Psoas muscle (tissue), 8 donors: ENCODE data around the gene B4GALNT2. TPM values are rescaled to one million over a fixed set of nuclear protein-coding genes. Genes with fewer than 3 reads are reported as not detected.
"Not testable (repeated sequence)": the region's sequence is repeated elsewhere in the genome, so short reads cannot be mapped to it uniquely, and the experiment has no call there.

Experiments used
- ATAC-seq, 4 donors: fragments of 200-7000 bp; cut with Tn5 transposase; one replicate each; pipeline ENCODE4 v1.9.1; 2020; ENCODE audit warnings: moderate library complexity in 3 of 4, mild to moderate bottlenecking in 2 of 4
- DNase-seq, 2 donors: peaks; one replicate each; pipeline ENCODE4 v3.0.0-alpha.2; 2020
- H3K27ac ChIP-seq: fragments of 200-600 bp; one replicate; pipeline ENCODE4 v1.8.0; 2022
- H3K27me3 ChIP-seq, 3 donors: fragments of 200-600 bp in 1 of 3; one replicate each; pipeline versions ENCODE4 v1.6.1 to v1.8.0; 2013 to 2022; ENCODE audit warnings: low read length in 2 of 3, mild to moderate bottlenecking in 2 of 3, moderate library complexity in 1 of 3; ENCODE audit not compliant: insufficient read depth in 3 of 3
- H3K36me3 ChIP-seq, 2 donors: fragments of 200-600 bp in 1 of 2; one replicate each; pipeline versions ENCODE4 v1.6.1 to v1.8.0; 2013 to 2022; ENCODE audit warnings: low read depth in 1 of 2, mild to moderate bottlenecking in 1 of 2, moderate library complexity in 1 of 2; ENCODE audit not compliant: insufficient read depth in 1 of 2
- H3K4me1 ChIP-seq: fragments of 200-600 bp; one replicate; pipeline ENCODE4 v1.8.0; 2022
- H3K4me3 ChIP-seq: fragments of 200-600 bp; one replicate; pipeline ENCODE4 v1.8.0; 2022; ENCODE audit warnings: mild to moderate bottlenecking
- H3K9me3 ChIP-seq: fragments of 200-600 bp; one replicate; pipeline ENCODE4 v1.8.0; 2022
- CTCF ChIP-seq: fragments of 200-600 bp; IDR thresholded peaks from one replicate; pipeline ENCODE4 v1.8.0; 2022; ENCODE audit warnings: antibody characterized with exemption
- WGBS, 3 donors: extraction: QIAGEN DNeasy Blood & Tissue Kit; methylation state at CpG; one replicate each; pipeline versions ENCODE4 v1.1.6 to v1.1.7; 2013; 5-methylcytosine and 5-hydroxymethylcytosine counted together
- intact Hi-C, 2 donors: fragments of 100-400 bp; cut with DNase I; formaldehyde crosslinking; loops; one replicate each; pipeline versions ENCODE4 v1.11.0 to v1.14.2; 2022
- polyA plus RNA-seq, 3 donors: library from polyadenylated mRNA; stranded (reverse); fragments of 200-250 nt; gene quantifications; one replicate each; pipeline ENCODE4 v1.2.3, GENCODE V29; 2013
- total RNA-seq, 4 donors: library from RNA; stranded (reverse); fragmentation: NEBNext Ultra II Directional in 2 of 4; extraction: Animal tissue kit (Norgen Biotek cat#: 25700) in 2 of 4; gene quantifications; one replicate each; pipeline versions ENCODE4 v1.2.1 to v1.2.4, GENCODE V29; 2021 to 2023
- donor health status: healthy with polysubstance abuse.
- donor health status: DM: no; HTN: no; CAD: no; lungs with moderate emphysema.
- donor health status: Bipolar disorder and iron deficiency.
- donor health status: healthy.
- donor health status: DM: yes; HTN: yes; CAD: no.
- donor health status: DM: no; HTN: no; CAD: no.
- donor health status: DM: no; HTN: no; CAD: no.
- donor health status: DM: yes; HTN: yes; CAD: no.

B4GALNT2 gene
- total and polyA plus RNA-seq, 7 donors = under 0.01 to 0.04 TPM; not detected in 5

- TF ChIP-seq CTCF = no peak
- Histone ChIP-seq H3K27me3 (peaks cover 3 to 18% (median 6%) of the 10 kb centered on the region in 3 donors), H3K4me1 (no peaks in the 10 kb centered on the region), H3K36me3 (no peaks in the 10 kb centered on the region), H3K27ac (no peak overlapping the region), H3K9me3 (no peaks in the 10 kb centered on the region), H3K4me3 (no peak overlapping the region)
- ATAC-seq (no peak), DNase-seq (no peak)
- intact Hi-C loops = no loop called here
- 83 to 87% (median 85%) methylated on average over 4 of the region's 4 CpGs for WGBS, 3 donors
Measured at GRCh38 chr17:49101054-49101534, 31.5 kb upstream of the B4GALNT2 start.

- 88 to 93% (median 91%) methylated on average over 14 of the region's 14 CpGs for WGBS, 3 donors
- H3K9me3 ChIP-seq, H3K4me1 ChIP-seq, H3K4me3 ChIP-seq, DNase-seq, intact Hi-C loops, H3K36me3 ChIP-seq, H3K27ac ChIP-seq, ATAC-seq: not testable (repeated sequence)
- H3K27me3 ChIP-seq = peaks cover 3 to 12% (median 6%) of the 10 kb centered on the region in 3 donors
Measured at GRCh38 chr17:49103360-49103759, 29.2 kb upstream of the B4GALNT2 start.

GRCh38 chr17:49104511-49105074 is 28.0 kb upstream of the B4GALNT2 start:
- no peaks in the 10 kb centered on the region for H3K9me3 ChIP-seq
- H3K4me3 ChIP-seq = no peak overlapping the region
- TF ChIP-seq CTCF = no peak
- no peak for DNase-seq
- no peaks in the 10 kb centered on the region for H3K36me3 ChIP-seq
- intact Hi-C loops = no loop called here
- H3K27ac ChIP-seq = no peak overlapping the region
- no peak for ATAC-seq
- no peaks in the 10 kb centered on the region for H3K4me1 ChIP-seq
- H3K27me3 ChIP-seq = peaks cover 0 to 6% (median 4%) of the 10 kb centered on the region in 3 donors
- 69 to 74% (median 72%) methylated on average over 8 of the region's 8 CpGs for WGBS, 3 donors

- DNase-seq = no peak
- H3K4me1 ChIP-seq = no peaks in the 10 kb centered on the region
- H3K4me3 ChIP-seq = no peak overlapping the region
- no peak for ATAC-seq
- H3K27me3 ChIP-seq = peaks cover 0 to 4% (median 4%) of the 10 kb centered on the region in 3 donors
- intact Hi-C loops = no loop called here
- WGBS, 3 donors = 55 to 60% (median 56%) methylated on average over 5 of the region's 5 CpGs
- no peaks in the 10 kb centered on the region for H3K36me3 ChIP-seq
- H3K9me3 ChIP-seq = no peaks in the 10 kb centered on the region
- TF ChIP-seq CTCF = no peak
- no peak overlapping the region for H3K27ac ChIP-seq
Measured at GRCh38 chr17:49106321-49107210, 26.0 kb upstream of the B4GALNT2 start.

- intact Hi-C loops = no loop called here
- no peaks in the 10 kb centered on the region for H3K9me3 ChIP-seq
- DNase-seq = no peak
- no peaks in the 10 kb centered on the region for H3K4me1 ChIP-seq
- no peak for ATAC-seq
- no peak overlapping the region for H3K27ac ChIP-seq
- no peak for TF ChIP-seq CTCF
- WGBS, 3 donors = 91 to 96% (median 94%) methylated on average over 1 of the region's 1 CpG
- H3K27me3 ChIP-seq = peaks cover 0 to 4% (median 4%) of the 10 kb centered on the region in 3 donors
- H3K36me3 ChIP-seq = no peaks in the 10 kb centered on the region
- no peak overlapping the region for H3K4me3 ChIP-seq
Measured at GRCh38 chr17:49107211-49107557, 25.4 kb upstream of the B4GALNT2 start.
